Mucosa of stomach (tissue), 1 donor: Measurements from ENCODE around the gene OR52B2.
"Not testable (repeated sequence)": the region's sequence is repeated elsewhere in the genome, so short reads cannot be mapped to it uniquely, and the experiment has no call there.

Source experiments
- H3K27me3 ChIP-seq: one replicate; pipeline ENCODE4 v1.7.0; 2013; ENCODE audit warnings: mild to moderate bottlenecking, low read length; ENCODE audit not compliant: control insufficient read depth, insufficient read depth
- H3K36me3 ChIP-seq: one replicate; pipeline ENCODE4 v1.7.0; 2013; ENCODE audit warnings: low read length; ENCODE audit not compliant: control insufficient read depth, insufficient read depth
- H3K4me1 ChIP-seq: one replicate; pipeline ENCODE4 v1.7.0; 2013; ENCODE audit warnings: mild to moderate bottlenecking, low read length; ENCODE audit not compliant: control insufficient read depth, insufficient read depth
- H3K4me3 ChIP-seq: one replicate; pipeline ENCODE4 v1.7.0; 2013; ENCODE audit warnings: low read length
- H3K9ac ChIP-seq: one replicate; pipeline ENCODE4 v1.7.0; 2013; ENCODE audit warnings: mild to moderate bottlenecking, low read length, moderate library complexity
- H3K9me3 ChIP-seq: one replicate; pipeline ENCODE4 v1.7.0; 2013; ENCODE audit warnings: mild to moderate bottlenecking, low read length, moderate library complexity; ENCODE audit not compliant: control insufficient read depth
- donor health status: Pancreatic carcinoma.

OR52B2 gene

GRCh38 chr11:6142936-6143335 is 27.2 kb downstream of the OR52B2 start:
- Histone ChIP-seq H3K27me3 (no peaks in the 10 kb centered on the region), H3K36me3 (no peaks in the 10 kb centered on the region), H3K4me1 (no peaks in the 10 kb centered on the region), H3K9me3 (no peaks in the 10 kb centered on the region), H3K9ac (no peak overlapping the region), H3K4me3 (no peak overlapping the region)

GRCh38 chr11:6135936-6136335 is 34.2 kb downstream of the OR52B2 start:
- not testable (repeated sequence) for H3K27me3 ChIP-seq, H3K4me3 ChIP-seq, H3K4me1 ChIP-seq, H3K9me3 ChIP-seq, H3K36me3 ChIP-seq, H3K9ac ChIP-seq

GRCh38 chr11:6132431-6132830 is 37.7 kb downstream of the OR52B2 start:
- Histone ChIP-seq H3K4me1 (no peaks in the 10 kb centered on the region), H3K4me3 (no peak overlapping the region), H3K27me3 (no peaks in the 10 kb centered on the region), H3K9ac (no peak overlapping the region), H3K9me3 (no peaks in the 10 kb centered on the region), H3K36me3 (no peaks in the 10 kb centered on the region)

- H3K4me3 ChIP-seq, result no peak overlapping the region
- no peak overlapping the region for H3K9ac ChIP-seq
- no peaks in the 10 kb centered on the region for H3K4me1 ChIP-seq
- H3K27me3 ChIP-seq, result no peaks in the 10 kb centered on the region
- no peaks in the 10 kb centered on the region for H3K36me3 ChIP-seq
- H3K9me3 ChIP-seq, result no peaks in the 10 kb centered on the region
These were observed 40.5 kb downstream of the OR52B2 start for GRCh38 chr11:6129635-6130034.

GRCh38 chr11:6129011-6129410 is 41.1 kb downstream of the OR52B2 start:
- Histone ChIP-seq H3K4me3 (no peak overlapping the region), H3K9me3 (no peaks in the 10 kb centered on the region), H3K4me1 (no peaks in the 10 kb centered on the region), H3K27me3 (no peaks in the 10 kb centered on the region), H3K9ac (no peak overlapping the region), H3K36me3 (no peaks in the 10 kb centered on the region)

- Histone ChIP-seq H3K9ac (no peak overlapping the region), H3K4me3 (no peak overlapping the region), H3K9me3 (no peaks in the 10 kb centered on the region), H3K27me3 (no peaks in the 10 kb centered on the region), H3K4me1 (no peaks in the 10 kb centered on the region), H3K36me3 (no peaks in the 10 kb centered on the region)
These were observed 42.2 kb downstream of the OR52B2 start for GRCh38 chr11:6127881-6128280.

GRCh38 chr11:6124245-6124644 is 45.9 kb downstream of the OR52B2 start:
- Histone ChIP-seq H3K36me3 (no peaks in the 10 kb centered on the region), H3K9ac (no peak overlapping the region), H3K9me3 (no peaks in the 10 kb centered on the region), H3K4me3 (no peak overlapping the region), H3K4me1 (no peaks in the 10 kb centered on the region), H3K27me3 (no peaks in the 10 kb centered on the region)
